Loucy (cell line): ENCODE results near the gene MCIDAS.

Experiments used
- H2AFZ ChIP-seq: fragments of 200-600 bp; sonication (generic); 2 replicates; pipeline ENCODE4 v1.6.0; 2016; ENCODE audit warnings: antibody characterized with exemption, mild to moderate bottlenecking, low read length, moderate library complexity
- H3F3A ChIP-seq: fragments of 200-600 bp; 2 replicates; pipeline ENCODE4 v1.6.0; 2016; ENCODE audit warnings: antibody characterized with exemption, low read depth, mild to moderate bottlenecking
- H3K27me3 ChIP-seq: fragments of 200-600 bp; sonication (generic); 2 replicates; pipeline ENCODE4 v1.6.1; 2014; ENCODE audit warnings: low read length, mild to moderate bottlenecking; ENCODE audit not compliant: insufficient read depth, poor library complexity, severe bottlenecking
- H3K36me3 ChIP-seq: fragments of 200-600 bp; sonication (generic); 2 replicates; pipeline ENCODE4 v1.6.1; 2016; ENCODE audit warnings: low read length; ENCODE audit not compliant: insufficient read depth
- H3K4me1 ChIP-seq: fragments of 200-600 bp; sonication (generic); 2 replicates; pipeline ENCODE4 v1.5.1; 2014; ENCODE audit warnings: low read length, mild to moderate bottlenecking; ENCODE audit not compliant: insufficient read depth, poor library complexity, severe bottlenecking
- H3K4me2 ChIP-seq: fragments of 200-600 bp; sonication (generic); 2 replicates; pipeline ENCODE4 v1.6.0; 2014; ENCODE audit warnings: antibody characterized with exemption, low read length, low read depth, mild to moderate bottlenecking; ENCODE audit not compliant: poor library complexity, severe bottlenecking
- H3K4me3 ChIP-seq: fragments of 200-600 bp; sonication (generic); 2 replicates; pipeline ENCODE4 v1.5.1; 2014; ENCODE audit warnings: low read length, mild to moderate bottlenecking, mixed read lengths; ENCODE audit not compliant: poor library complexity, severe bottlenecking
- H3K79me2 ChIP-seq: fragments of 200-600 bp; sonication (generic); 2 replicates; pipeline ENCODE4 v1.6.1; 2014; ENCODE audit warnings: low read length; ENCODE audit not compliant: insufficient read depth
- H3K9ac ChIP-seq: fragments of 200-600 bp; sonication (generic); 2 replicates; pipeline ENCODE4 v1.6.0; 2014; ENCODE audit warnings: mild to moderate bottlenecking, low read depth, low read length, moderate library complexity; ENCODE audit not compliant: poor library complexity, severe bottlenecking
- H3K9me2 ChIP-seq: fragments of 200-600 bp; sonication (generic); replicated peaks from 2 replicates; pipeline ENCODE4 v1.6.1; 2016; ENCODE audit warnings: low read depth, low read length, mixed read lengths
- H3K9me3 ChIP-seq: fragments of 200-600 bp; sonication (generic); 2 replicates; pipeline ENCODE4 v1.6.1; 2014; ENCODE audit warnings: mild to moderate bottlenecking, antibody characterized with exemption, low read length, low read depth; ENCODE audit not compliant: insufficient read depth
- H4K20me1 ChIP-seq: fragments of 200-600 bp; sonication (generic); 2 replicates; pipeline ENCODE4 v1.6.0; 2014; ENCODE audit warnings: antibody characterized with exemption, low read length, mild to moderate bottlenecking; ENCODE audit not compliant: insufficient read depth, poor library complexity, severe bottlenecking
- EZH2phosphoT487 ChIP-seq: fragments of 200-600 bp; IDR thresholded peaks from 2 replicates; pipeline ENCODE4 v1.6.1; 2018; ENCODE audit warnings: antibody characterized with exemption, mild to moderate bottlenecking, moderate library complexity, borderline replicate concordance
- TF ChIP-seq, protein P1 (sequence below): fragments of 200-600 bp; sonication (generic); conservative IDR thresholded peaks from 2 replicates; pipeline ENCODE4 v1.5.1; 2014; ENCODE audit warnings: mild to moderate bottlenecking, antibody characterized with exemption, low read length

The MCIDAS gene

GRCh38 chr5:55223812-55224240 is 3.3 kb downstream of the MCIDAS start:
- no peak overlapping the region for H3K4me2 ChIP-seq
- no peak overlapping the region for H2AFZ ChIP-seq
- H3K9me3 ChIP-seq, result no peaks in the 10 kb centered on the region
- TF ChIP-seq, protein P1, sequence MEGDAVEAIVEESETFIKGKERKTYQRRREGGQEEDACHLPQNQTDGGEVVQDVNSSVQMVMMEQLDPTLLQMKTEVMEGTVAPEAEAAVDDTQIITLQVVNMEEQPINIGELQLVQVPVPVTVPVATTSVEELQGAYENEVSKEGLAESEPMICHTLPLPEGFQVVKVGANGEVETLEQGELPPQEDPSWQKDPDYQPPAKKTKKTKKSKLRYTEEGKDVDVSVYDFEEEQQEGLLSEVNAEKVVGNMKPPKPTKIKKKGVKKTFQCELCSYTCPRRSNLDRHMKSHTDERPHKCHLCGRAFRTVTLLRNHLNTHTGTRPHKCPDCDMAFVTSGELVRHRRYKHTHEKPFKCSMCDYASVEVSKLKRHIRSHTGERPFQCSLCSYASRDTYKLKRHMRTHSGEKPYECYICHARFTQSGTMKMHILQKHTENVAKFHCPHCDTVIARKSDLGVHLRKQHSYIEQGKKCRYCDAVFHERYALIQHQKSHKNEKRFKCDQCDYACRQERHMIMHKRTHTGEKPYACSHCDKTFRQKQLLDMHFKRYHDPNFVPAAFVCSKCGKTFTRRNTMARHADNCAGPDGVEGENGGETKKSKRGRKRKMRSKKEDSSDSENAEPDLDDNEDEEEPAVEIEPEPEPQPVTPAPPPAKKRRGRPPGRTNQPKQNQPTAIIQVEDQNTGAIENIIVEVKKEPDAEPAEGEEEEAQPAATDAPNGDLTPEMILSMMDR, result no peak
- TF ChIP-seq EZH2phosphoT487, result no peak
- no peak overlapping the region for H3K9ac ChIP-seq
- H3K36me3 ChIP-seq, result no peaks in the 10 kb centered on the region
- no peaks in the 10 kb centered on the region for H3F3A ChIP-seq
- no peaks in the 10 kb centered on the region for H3K79me2 ChIP-seq
- H3K9me2 ChIP-seq, result no peaks in the 10 kb centered on the region
- no peaks in the 10 kb centered on the region for H3K27me3 ChIP-seq
- H3K4me1 ChIP-seq, result no peaks in the 10 kb centered on the region
- H3K4me3 ChIP-seq, result no peak overlapping the region
- no peaks in the 10 kb centered on the region for H4K20me1 ChIP-seq

GRCh38 chr5:55222985-55223811 is 3.9 kb downstream of the MCIDAS start:
- Histone ChIP-seq H3K4me2 (no peak overlapping the region), H3K9ac (no peak overlapping the region), H3K9me2 (no peaks in the 10 kb centered on the region), H3K4me3 (no peak overlapping the region), H3K9me3 (no peaks in the 10 kb centered on the region), H3F3A (no peaks in the 10 kb centered on the region), H3K27me3 (no peaks in the 10 kb centered on the region), H3K4me1 (no peaks in the 10 kb centered on the region), H4K20me1 (no peaks in the 10 kb centered on the region), H2AFZ (no peak overlapping the region), H3K36me3 (no peaks in the 10 kb centered on the region), H3K79me2 (no peaks in the 10 kb centered on the region)
- TF ChIP-seq, protein P1, result no peak
- no peak for TF ChIP-seq EZH2phosphoT487

DNA sequence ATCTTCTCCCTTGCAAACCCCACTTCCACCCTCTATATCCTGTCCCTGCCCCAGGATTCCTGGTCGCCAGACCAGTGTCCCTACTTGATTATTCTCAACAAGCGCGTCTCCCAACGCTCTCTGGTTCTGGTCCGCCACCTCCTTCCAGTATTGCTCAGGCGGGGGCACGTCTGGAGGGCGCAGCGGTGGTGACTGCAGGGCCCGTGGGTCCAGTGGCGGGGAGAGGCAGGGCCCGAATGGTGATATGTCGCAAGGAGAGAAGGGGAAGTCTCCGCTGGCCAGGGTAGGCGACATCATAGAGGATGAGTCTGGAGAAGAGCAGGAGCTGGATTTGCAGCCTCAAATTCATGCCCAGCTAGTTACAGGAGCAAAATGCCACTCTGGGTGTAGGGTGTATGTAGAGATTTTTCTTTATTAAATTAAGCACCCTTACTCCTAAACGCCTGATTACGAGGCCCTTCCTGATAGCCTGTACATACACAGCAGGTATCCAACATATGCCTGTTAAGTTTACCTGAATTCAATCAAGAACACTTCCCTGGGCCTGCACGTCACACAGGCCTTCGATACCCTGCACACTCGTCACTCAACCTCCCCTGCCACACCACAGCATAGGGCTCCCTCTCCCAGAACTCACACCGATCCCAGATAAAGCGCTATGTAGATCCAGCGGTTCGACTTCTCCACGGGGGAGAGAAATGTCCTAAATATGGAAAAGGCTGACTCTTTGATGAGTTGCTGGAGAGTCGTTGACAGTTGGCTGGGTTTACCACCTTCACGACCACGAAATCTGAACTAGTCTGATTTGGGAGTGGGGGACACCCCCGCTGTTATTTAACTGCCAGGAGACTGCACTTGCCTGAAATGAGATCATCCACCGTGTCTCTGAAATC is 4.8 kb downstream of the MCIDAS start:
- no peaks in the 10 kb centered on the region for H3K27me3 ChIP-seq
- no peak overlapping the region for H3K4me2 ChIP-seq
- H2AFZ ChIP-seq, result no peak overlapping the region
- H3K79me2 ChIP-seq, result no peaks in the 10 kb centered on the region
- no peaks in the 10 kb centered on the region for H3K36me3 ChIP-seq
- no peak overlapping the region for H3K4me3 ChIP-seq
- H3K9me2 ChIP-seq, result no peaks in the 10 kb centered on the region
- H4K20me1 ChIP-seq, result no peaks in the 10 kb centered on the region
- no peaks in the 10 kb centered on the region for H3K4me1 ChIP-seq
- TF ChIP-seq EZH2phosphoT487, result no peak
- TF ChIP-seq, protein P1, result no peak
- no peaks in the 10 kb centered on the region for H3F3A ChIP-seq
- no peaks in the 10 kb centered on the region for H3K9me3 ChIP-seq
- no peak overlapping the region for H3K9ac ChIP-seq
